AG04449 (cell line): ENCODE data around the gene GIMAP8.

Source experiments
- CTCF ChIA-PET: fragments of 350-600 bp; formaldehyde crosslinking; extraction: SDS; loops from one replicate; lab custom pipeline; 2021; ENCODE audit warnings: antibody characterized with exemption; lab: Yijun Ruan, JAX
- POLR2A ChIA-PET: fragments of 400-600, 350-600 bp; formaldehyde crosslinking; extraction: SDS; loops from one replicate; lab custom pipeline; 2020; ENCODE audit warnings: antibody characterized with exemption, inconsistent platforms; lab: Yijun Ruan, JAX
- DNase-seq: peaks from one replicate; pipeline ENCODE4 v3.0.0-alpha.2; 2010; ENCODE audit warnings: low read depth, low spot score
- H3K4me3 ChIP-seq: 2 replicates; pipeline ENCODE4 v1.5.1; 2011; ENCODE audit warnings: low read depth, mild to moderate bottlenecking, control low read depth, low read length
- CTCF ChIP-seq: IDR thresholded peaks from one replicate; pipeline ENCODE4 v1.5.1; 2011; ENCODE audit warnings: mild to moderate bottlenecking, moderate library complexity, low read length, control low read depth, inconsistent platforms; ENCODE audit not compliant: insufficient read depth; ENCODE audit errors: missing control alignments

The GIMAP8 gene

DNA sequence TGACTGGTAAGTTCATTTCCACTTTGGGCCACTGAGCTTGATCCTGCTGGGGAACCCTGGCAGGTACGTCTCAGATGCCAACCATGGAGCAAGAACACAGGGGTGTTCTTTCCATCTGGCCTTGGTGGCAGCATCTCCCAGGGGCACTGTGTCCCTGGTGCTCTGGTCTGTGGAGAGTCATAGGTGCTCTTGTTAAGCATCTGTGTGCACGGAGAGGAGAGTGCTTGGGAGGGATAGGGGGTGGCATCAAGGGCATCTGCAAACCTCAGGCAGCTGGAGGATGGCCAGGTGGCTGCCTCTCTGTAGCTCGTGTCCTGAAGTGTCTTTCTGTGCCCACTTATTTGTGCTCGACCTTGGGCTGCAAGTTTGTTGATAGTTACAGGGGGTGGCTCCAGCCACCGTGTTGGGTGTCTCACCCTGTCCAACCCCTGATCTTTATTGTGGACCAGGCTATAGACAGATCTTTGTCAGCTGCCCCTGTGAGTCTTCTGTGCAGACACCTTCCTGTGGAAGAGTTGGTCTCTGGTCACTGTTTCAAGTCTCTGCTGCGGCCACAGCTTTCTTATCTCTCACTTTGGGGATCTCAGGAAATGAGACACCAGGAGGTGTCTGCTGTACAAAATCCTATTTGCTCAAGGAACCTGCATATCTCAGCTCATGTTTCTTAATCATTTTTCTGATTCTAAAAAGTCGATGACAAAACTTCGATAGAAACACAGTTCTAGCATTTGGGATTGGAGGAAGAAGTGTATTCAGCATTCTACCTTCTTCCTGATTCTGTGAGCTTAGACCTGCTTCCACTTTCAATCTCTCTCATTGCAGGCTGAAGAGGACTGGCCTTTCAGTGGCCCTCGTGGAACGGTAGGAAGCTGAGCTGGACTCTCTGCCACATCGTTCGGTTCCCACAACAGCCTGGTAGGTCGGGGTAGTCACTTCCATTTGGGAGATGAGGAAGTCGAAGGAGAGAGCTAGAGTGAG is 17.2 kb upstream of the GIMAP8 start:
- no peak for TF ChIP-seq CTCF
- ChIA-PET POLR2A (no interaction called here), CTCF (interaction anchor here (0.6 to 1.8 kb wide), 3 partner anchors 11 to 77 kb away, joined by 3 to 5 read pairs (median 3); no protein-coding TSS in a partner anchor)
- no peak overlapping the region for H3K4me3 ChIP-seq
- no peak for DNase-seq

DNA sequence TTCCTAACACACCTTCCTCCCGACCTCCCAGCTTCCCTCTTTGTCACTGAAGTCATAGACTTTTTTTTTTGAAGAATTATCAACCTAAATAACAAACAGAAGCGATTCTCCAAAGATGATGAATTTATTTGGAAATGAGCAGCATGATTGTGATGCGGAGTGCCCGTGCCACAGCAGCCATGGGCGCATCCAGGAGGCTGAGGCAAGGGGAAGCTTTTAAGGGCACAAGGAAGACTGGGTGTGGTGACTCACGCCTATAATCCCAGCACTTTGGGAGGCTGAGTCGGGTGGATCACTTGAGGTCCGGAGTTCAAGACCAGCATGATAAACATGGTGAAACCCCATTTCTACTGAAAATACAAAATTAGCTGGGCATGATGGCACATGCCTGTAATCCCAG is 16.2 kb upstream of the GIMAP8 start:
- POLR2A ChIA-PET = no interaction called here
- no peak overlapping the region for H3K4me3 ChIP-seq
- no peak for TF ChIP-seq CTCF

DNA sequence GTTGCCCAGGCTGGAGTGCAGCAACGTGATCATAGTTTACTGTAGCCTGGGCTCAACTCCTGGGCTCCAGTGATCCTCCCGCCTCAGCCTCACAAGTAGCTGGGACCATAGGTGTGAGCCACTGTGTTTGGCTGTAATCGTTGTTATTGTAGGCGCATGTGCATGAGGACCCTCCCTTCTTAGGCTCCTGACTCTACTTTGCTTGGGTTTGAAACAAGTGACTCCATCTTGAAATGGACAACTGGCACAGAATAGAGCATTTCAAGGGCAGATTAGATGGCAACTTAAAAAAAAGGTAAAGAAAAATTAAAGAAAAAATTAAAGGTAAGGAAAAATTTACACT is 15.4 kb upstream of the GIMAP8 start:
- no peak for DNase-seq
- H3K4me3 ChIP-seq = no peak overlapping the region
- ChIA-PET CTCF (no interaction called here), POLR2A (no interaction called here)
- no peak for TF ChIP-seq CTCF

More for the DNA sequence above, 16.2 kb upstream of the GIMAP8 start:
- CTCF ChIA-PET = interaction anchor here (0.9 kb wide), 1 partner anchor 78 kb away, joined by 3 read pairs; no protein-coding TSS in a partner anchor
- DNase-seq = no peak

DNA sequence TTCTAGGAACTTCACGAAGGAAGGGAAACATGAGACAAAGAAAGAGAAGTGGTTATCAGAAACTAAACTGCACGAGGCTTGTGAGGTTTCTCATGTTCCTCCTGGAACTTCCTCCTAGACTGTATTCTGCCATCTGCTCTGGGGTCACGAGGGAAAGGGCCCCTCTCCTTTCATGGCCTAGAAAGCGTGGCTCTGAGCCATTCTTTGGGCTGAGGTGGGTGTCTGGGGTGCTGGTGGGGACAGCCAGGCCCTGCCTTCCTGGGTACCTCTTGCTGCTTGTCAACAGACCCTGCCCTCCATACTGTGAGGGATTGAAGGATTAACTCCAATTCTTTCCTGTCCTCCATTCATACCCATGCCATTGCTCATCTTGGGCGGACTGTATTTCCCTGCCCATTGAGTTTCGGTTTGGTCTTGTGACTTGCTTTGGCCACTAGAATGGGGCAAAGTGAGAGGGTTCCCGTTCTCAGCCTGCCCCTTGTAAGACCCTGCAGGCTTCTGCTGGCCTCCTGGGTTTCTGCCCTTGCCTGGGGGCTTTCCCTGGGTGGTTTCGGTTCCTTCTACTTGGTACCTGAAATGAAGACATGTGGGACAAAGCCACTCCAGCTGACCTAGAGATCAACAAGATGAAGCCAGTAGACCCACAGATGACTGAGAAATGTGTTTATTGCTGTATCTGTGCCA is 14.9 kb upstream of the GIMAP8 start:
- CTCF ChIA-PET = no interaction called here
- DNase-seq = no peak
- H3K4me3 ChIP-seq = no peak overlapping the region
- TF ChIP-seq CTCF = no peak
- POLR2A ChIA-PET = no interaction called here

- no peak for DNase-seq
- POLR2A ChIA-PET = no interaction called here
- no peak overlapping the region for H3K4me3 ChIP-seq
- CTCF ChIA-PET = no interaction called here
- TF ChIP-seq CTCF = no peak
Measured at GRCh38 chr7:150439967-150440366, 10.5 kb upstream of the GIMAP8 start.

DNA sequence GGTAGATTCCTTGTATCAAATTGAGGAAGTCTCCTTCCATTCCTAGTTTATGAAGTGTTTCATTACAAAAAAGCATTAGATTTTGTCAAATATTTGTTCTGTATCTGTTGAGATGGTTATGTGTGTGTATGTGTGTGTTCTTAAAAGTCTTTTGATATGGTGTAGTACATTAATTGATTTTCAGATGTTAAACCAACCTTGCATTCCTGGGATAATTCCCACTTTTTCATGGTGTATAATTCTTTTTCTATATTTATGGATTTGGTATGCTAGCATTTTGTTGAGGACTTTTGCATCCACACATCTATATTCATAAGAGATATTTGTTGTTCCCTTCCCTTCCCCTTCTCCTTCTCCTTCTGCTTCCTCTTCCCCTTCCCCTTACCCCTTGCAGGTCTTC is 8.9 kb upstream of the GIMAP8 start:
- no peak for TF ChIP-seq CTCF
- no peak for DNase-seq
- ChIA-PET POLR2A (no interaction called here), CTCF (no interaction called here)
- no peak overlapping the region for H3K4me3 ChIP-seq
